ENCODE data around the gene CBX4. TPM values are rescaled to one million over a fixed set of nuclear protein-coding genes. Genes with fewer than 3 reads are reported as not detected.

CBX4 gene
- total RNA-seq, 1 experiment from 2014 or later: 16.8 TPM

GRCh38 chr17:79812353-79813258 lies 26.6 kb downstream of the CBX4 start:
- no peak for DNase-seq (ENCODE audit: low read depth)

- DNase-seq (ENCODE audit: low read depth): no peak
These were observed 27.3 kb downstream of the CBX4 start for GRCh38 chr17:79811868-79812352.

- DNase-seq (ENCODE audit: low read depth): peak; percentile 75
These were observed 28.0 kb downstream of the CBX4 start for GRCh38 chr17:79811011-79811867.

- DNase-seq (ENCODE audit: low read depth): peak; percentile 89
These were observed 28.9 kb downstream of the CBX4 start for GRCh38 chr17:79810130-79811010.

DNA sequence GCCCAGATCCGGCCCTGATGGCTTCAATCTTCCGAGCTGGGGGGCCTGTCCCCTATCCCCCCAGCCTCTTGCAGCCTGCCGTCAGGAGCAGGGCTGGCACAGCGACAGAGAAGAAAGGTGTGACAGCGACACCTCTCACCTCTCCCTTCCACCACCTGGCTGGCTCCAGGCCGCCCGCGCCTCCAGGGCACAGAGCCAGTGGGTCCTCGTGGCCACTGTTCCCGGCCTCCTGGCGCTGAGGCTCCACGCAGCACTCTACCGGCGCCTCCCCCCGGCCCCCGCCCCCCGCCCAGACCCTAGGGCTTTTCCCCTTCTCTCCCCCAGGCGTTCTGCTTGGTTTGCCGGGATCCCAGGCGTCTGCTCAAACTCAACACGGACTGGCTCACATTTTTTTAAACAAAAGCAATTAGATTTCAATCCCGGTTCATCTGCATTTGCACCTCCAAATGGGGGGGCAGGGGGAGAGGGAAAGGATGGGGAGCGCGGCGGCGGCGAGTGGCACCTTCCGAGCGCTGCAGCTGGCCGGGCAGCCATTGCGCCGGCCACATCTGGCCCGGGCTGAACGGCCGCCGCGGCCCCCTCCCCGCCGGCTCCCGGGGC lies 29.6 kb downstream of the CBX4 start:
- DNase-seq (ENCODE audit: low read depth): no peak

- DNase-seq (ENCODE audit: low read depth): peak; percentile 47
These were observed 30.3 kb downstream of the CBX4 start for GRCh38 chr17:79808763-79809529.

DNA sequence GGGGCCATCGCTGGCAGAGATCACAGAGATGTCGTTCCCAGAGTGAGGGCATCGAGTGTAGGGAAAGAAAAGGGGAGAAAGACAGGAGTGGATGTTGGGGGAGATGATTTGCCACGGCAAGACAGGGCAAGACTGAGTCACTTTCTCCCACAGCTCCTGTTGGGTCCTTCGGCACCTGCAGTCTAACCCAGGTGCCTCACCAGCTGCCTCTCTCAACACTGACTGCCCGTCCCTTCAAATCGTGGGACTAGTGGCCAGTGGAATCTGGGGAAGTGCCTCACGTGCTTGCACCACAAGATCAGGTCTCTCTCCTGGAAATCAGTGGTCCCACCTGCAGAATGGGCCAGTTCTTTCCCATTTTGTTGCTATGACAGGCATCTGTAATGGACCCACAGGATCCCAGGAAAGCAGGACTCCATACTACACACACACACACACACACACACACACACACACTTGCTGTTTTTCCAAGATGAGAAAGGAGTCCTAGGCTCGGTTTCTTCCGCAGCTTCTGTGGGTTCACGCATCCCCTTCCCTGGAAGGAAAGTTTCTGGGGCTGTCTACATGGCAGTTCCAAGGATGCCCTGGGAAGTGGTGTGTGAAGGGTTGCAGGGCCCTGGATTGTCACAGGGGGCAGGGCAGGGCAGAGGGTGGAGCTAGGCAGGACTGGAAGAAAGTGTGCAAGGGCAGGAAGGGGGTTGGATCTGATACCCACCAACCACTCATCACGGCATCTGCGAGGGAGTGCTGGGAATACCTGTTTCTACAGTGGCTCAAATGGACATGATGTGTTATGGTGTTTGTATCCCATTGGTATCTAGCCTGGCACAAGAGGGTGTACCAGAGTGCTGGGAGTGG lies 32.1 kb downstream of the CBX4 start:
- no peak for DNase-seq (ENCODE audit: low read depth)

DNA sequence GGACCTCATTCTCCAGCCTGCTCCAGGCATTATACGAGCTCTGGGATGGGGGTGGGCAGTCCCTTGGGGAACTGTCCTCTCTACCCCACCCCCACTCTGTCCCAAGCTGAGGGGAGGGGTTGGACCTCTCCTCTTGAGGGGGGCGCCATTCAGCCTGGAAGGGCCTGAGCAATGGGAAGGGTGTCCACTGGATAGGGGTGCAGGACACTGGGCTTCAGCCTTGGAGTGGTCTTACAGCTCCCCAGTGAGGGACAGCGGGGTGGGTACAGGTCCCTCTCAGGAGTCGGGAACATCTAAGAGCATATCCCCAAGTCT lies 32.8 kb downstream of the CBX4 start:
- no peak for DNase-seq (ENCODE audit: low read depth)

DNA sequence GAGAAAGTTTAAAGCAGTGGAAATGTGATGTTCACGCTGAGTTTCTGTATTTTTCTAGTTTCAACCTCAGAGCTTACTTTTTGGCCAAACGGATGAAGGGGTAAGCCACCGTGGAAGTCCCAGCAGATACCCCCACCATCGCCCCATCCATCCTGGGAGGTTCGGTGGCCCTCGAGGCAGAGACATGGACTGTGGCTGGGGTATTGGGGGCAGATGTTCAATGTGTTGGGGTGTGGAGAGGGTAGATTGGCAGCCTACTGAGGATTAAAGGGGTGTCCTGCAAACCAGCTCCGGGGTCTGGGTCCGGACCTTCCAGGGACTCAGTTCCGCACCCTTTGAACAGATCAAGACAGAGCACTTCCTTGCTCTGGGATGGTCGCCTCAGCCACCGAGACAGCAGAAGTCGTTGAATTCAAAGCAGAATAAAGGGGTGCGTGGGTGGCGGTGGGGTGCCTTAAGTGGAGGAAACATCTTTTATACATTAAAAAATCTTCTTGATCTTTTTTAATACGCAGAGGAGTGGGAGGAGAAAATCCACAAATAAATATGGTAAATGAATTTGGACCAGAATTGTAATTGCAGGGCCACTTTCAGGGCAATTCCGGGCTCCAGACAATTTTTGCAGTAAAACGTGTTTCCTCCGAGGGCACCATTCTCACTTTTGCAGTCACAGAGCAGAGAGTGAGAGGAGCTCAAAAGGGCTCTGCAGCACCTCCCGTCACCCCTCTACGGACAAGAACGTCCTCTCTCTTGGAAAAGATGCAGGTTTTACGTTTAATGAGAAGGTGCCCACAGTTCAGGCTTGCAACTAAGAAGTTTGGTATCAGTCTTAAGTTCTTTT lies 34.2 kb downstream of the CBX4 start:
- no peak for DNase-seq (ENCODE audit: low read depth)

DNA sequence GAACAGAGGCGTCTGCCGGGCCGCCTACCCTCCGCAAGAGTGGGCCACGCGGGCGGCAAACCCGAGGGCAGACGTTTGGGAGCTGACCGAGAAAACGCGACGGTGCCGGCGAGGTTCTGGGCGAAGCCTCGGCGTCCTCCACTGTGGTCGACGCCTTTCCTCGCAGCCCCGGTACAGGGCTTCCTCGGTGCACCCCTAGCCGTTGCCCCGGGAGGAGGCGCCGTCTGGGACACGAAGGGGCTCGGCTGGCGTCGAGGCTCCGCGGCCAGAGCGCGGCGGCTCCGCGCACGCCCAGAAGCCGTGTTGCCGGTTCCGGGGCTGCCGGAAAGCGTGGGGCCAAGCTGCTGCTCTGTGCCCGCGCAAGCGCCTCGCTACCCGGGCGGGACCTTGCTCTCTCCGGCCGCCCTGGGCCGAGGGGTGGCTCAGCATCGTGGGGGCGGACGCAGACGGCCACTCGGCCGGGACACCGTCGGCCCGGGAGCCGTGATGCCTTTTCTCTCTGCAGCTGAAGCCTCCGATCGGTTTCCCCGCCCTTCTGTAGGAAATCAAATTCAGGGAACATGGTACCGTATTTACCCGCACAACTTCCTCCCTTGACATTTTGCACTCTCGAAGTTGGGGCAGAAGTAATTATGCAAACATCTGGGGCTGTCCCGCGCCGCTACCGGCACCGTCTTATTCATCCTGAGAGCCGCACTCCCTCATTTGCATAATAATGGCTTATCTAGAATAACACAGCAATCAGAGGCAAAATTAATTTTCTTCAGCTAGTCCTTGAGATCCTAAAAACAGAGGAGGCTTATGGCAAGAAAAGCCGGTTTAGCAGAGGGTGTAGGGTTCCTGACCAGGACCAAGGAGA lies 35.0 kb downstream of the CBX4 start:
- DNase-seq (ENCODE audit: low read depth): no peak

GRCh38 chr17:79803421-79803996 lies 35.7 kb downstream of the CBX4 start:
- DNase-seq (ENCODE audit: low read depth): no peak

DNA sequence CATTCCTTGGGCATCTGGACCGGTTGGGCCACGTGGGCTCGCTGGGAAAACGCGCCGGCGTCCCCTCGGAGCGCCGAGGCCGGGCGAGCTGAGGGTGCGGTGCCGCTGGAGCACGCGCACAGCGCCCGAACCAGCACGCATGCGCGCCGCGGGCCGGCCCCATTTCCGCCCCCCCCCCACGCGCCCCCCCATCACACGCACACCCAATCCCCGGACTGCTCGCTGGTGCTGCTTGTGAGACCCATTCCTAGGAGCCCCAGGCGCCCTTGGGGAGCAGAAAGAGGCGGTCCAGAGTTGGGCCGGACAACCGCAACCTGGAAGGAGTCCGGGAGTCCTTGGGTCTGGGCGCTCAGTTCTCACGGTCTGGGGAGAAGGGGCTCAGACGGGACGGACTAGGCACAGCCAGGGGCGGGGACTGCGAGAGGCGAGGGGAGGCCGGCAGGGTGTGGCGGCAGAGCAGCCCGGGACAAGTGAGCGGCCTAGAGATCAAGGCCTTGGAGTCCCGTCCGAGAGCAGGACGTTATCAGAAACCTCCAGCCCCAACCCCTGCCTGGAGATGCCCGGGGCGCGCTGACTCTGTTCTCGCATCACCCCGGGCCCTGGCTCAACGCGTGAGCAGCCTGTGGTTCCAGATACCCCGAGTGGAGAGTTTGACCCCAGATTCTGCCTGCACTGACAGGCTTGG lies 36.4 kb downstream of the CBX4 start:
- DNase-seq (ENCODE audit: low read depth): no peak

- DNase-seq (ENCODE audit: low read depth): no peak
These were observed 37.1 kb downstream of the CBX4 start for GRCh38 chr17:79802039-79802735.

DNA sequence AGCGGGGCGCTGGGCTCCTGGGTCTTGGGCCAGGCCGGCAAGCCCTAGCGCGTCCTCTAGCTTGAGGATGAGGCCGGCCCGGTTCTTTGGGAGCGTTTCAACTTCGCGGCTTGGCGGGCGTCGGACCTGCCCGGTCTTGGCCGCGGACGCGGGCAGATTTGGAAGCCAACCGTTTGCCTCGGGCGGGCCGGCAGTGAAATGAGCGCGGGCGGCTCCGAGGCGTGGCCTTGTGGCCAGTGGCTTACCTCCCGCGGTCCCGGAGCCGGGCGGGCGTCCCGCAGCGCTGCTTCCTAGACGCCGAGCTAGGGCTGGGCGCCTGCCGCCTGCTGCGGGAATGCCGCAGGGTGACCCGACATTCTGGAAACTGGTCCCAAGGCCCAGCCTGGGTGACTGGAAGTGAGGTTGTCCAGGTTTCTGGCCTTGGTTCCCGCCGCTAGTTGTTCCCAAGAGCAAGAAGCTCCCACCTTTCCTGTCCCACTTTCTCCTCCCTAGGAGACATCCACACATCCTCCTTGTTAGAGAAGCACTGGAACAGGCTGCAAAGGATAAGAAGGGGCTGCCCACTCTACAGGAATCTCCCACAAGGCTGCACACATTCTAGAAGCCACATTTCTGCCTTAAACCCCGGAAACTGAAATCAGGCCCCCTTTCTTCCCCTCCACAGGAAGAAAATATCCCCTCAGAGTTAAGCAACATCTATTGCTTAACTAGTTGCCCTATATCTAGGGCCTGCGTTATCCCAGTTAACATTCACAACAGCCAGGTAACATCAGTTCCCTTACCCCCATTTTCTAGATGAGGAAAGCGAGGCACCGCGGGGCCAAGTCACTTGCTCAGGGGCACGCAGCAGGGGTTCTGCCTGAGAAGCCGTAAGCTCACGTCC lies 37.8 kb downstream of the CBX4 start:
- peak; percentile 72 for DNase-seq (ENCODE audit: low read depth)
